Activated naive CD4-positive, alpha-beta T cell treated with anti-CD3 and anti-CD28 coated beads, Interleukin-2, amount 10 ng/mL, durations not matched to agents 7 days and 5 days (primary cell): ENCODE results near the gene RHOT2.

Experiments used
- CTCF ChIA-PET: fragments of 350-600 bp; sonication (Branson Sonifier 250); formaldehyde crosslinking; loops from one replicate; lab custom pipeline; 2021; ENCODE audit warnings: antibody characterized with exemption; lab: Charles Lee
- DNase-seq: peaks from one replicate; pipeline ENCODE4 v3.0.0-alpha.2; 2020
- H3K27ac Mint-ChIP-seq: one replicate; pipeline ENCODE4 v1.8.0; 2021; ENCODE audit warnings: mild to moderate bottlenecking, moderate library complexity, mixed read lengths
- H3K27me3 Mint-ChIP-seq: one replicate; pipeline ENCODE4 v1.8.0; 2021; ENCODE audit warnings: mild to moderate bottlenecking, mixed read lengths
- H3K36me3 Mint-ChIP-seq: one replicate; pipeline ENCODE4 v1.8.0; 2021; ENCODE audit warnings: mixed read lengths
- H3K4me1 Mint-ChIP-seq: one replicate; pipeline ENCODE4 v1.8.0; 2021; ENCODE audit warnings: mixed read lengths
- H3K4me3 Mint-ChIP-seq: one replicate; pipeline ENCODE4 v1.8.0; 2021; ENCODE audit warnings: mild to moderate bottlenecking, moderate library complexity, mixed read lengths
- H3K9me3 Mint-ChIP-seq: one replicate; pipeline ENCODE4 v1.8.0; 2021; ENCODE audit warnings: mixed read lengths

Gene RHOT2

GRCh38 chr16:716768-717325, 48.9 kb downstream of the RHOT2 start:
- DNase-seq = no peak
- Mint-ChIP-seq H3K36me3 (no peaks in the 10 kb centered on the region), H3K27ac (no peak overlapping the region), H3K4me3 (no peak overlapping the region), H3K27me3 (peaks cover 80% of the 10 kb centered on the region), H3K9me3 (no peaks in the 10 kb centered on the region), H3K4me1 (peaks cover 27% of the 10 kb centered on the region)
- CTCF ChIA-PET = interaction anchor here (0.9 kb wide), 1 partner anchor 19 kb away, joined by 3 read pairs; no protein-coding TSS in a partner anchor

DNA sequence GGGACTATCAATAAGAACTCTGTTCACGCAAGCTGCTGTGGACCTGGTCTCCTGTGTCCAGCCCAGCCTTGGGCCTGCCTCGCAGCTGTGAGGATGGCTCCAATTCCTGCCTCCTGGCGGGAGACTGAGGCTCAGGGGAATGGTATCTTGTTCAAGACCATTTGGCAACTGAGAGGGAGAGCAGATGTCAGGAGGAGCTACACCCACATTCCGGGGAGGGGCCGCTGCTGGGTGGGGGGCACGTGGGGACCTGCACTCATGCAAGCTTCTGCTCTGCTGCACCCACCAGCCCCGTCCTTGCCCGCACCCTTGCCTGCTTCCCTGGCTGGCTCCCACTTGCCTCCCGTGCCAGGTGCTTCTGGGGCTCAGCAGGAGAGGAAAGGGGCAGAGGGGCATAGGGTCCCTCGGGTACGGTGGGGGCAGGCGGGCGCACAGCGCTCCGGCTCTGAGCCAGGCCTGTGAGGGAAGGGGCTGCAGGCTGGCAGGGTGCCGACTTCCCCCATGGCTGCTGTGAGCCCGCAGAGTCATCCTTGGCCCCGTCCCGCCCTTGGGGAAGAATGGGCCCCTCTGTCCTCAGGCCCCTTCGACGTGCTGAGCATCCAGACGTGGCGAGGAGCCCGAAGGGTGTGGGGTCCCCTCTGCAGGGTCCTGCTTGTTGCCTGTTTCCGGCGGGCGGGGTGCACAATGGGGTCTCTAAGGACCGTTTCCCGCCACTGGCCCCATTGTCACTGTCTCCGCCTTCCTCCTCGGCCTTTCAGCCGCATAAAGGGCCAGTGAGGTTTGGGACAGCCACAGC, 49.7 kb downstream of the RHOT2 start:
- H3K4me3 Mint-ChIP-seq = no peak overlapping the region
- peaks cover 29% of the 10 kb centered on the region for H3K4me1 Mint-ChIP-seq
- CTCF ChIA-PET = no interaction called here
- no peak overlapping the region for H3K27ac Mint-ChIP-seq
- H3K9me3 Mint-ChIP-seq = no peaks in the 10 kb centered on the region
- peaks cover 83% of the 10 kb centered on the region for H3K27me3 Mint-ChIP-seq
- no peak for DNase-seq
- H3K36me3 Mint-ChIP-seq = no peaks in the 10 kb centered on the region

DNA sequence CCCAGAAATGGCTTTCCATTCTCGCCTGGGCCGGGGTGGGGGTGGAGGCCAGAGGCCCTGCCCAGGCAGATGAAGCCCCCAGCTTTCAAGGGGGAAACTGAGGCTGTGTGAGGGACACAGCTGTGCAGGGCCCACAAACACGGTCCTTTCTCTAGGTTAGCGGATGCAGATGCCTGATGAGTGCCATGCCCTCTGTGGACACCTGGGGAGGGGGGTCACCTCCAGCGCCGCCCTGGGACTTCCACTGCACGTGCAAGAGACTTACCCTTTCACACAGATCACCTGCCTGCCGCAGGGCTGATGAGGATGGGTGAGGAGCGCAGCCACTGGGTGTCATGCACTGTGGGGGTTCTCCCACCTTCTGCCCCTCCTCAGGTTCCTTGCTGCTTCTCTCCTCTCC, 50.5 kb downstream of the RHOT2 start:
- CTCF ChIA-PET = interaction anchor here (1.0 kb wide), 1 partner anchor 23 kb away, joined by 4 read pairs; no protein-coding TSS in a partner anchor
- peaks cover 28% of the 10 kb centered on the region for H3K4me1 Mint-ChIP-seq
- H3K27me3 Mint-ChIP-seq = peaks cover 80% of the 10 kb centered on the region
- no peaks in the 10 kb centered on the region for H3K9me3 Mint-ChIP-seq
- H3K27ac Mint-ChIP-seq = no peak overlapping the region
- DNase-seq = no peak
- no peaks in the 10 kb centered on the region for H3K36me3 Mint-ChIP-seq
- no peak overlapping the region for H3K4me3 Mint-ChIP-seq

- no peak for DNase-seq
- H3K9me3 Mint-ChIP-seq = no peaks in the 10 kb centered on the region
- CTCF ChIA-PET = interaction anchor here (1.0 to 1.7 kb wide), 4 partner anchors 16 to 68 kb away, joined by 3 to 6 read pairs (median 4); no protein-coding TSS in a partner anchor
- peaks cover 75% of the 10 kb centered on the region for H3K27me3 Mint-ChIP-seq
- H3K4me1 Mint-ChIP-seq = peaks cover 27% of the 10 kb centered on the region
- no peaks in the 10 kb centered on the region for H3K36me3 Mint-ChIP-seq
- no peak overlapping the region for H3K27ac Mint-ChIP-seq
- peak overlapping the region; percentile 10 for H3K4me3 Mint-ChIP-seq
These were observed 51.0 kb downstream of the RHOT2 start for GRCh38 chr16:718922-719321.

DNA sequence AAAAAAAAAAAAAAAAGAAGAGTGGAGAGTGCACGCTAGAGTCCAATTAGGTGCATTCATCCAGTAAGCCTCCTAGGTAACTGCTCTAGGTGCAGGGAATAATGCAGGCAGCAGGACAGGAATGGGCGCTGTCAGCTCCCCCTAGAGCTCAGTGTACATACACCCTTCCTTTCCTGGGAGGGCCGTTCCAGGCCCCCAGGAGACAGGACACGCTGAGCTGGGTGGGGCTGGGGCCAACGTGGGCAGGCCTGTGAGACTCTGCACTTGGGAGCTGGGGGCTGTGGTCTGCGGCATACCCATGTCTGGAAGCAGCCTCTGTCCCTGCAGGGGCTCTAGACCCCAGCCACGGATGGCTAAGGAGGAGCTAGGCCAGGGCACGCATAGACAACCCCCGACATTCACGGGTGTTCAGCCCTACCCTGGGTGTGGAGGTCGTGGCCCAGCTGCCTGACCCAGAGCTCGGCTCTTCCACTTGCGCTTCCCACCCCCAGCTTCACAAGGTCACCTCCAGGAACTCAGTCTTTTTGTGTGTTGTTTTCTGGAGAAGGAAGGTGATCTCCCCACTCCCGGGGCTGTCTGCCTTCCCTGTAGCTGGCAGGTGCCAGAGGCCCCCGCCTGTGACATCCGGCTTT, 52.0 kb downstream of the RHOT2 start:
- H3K9me3 Mint-ChIP-seq = no peaks in the 10 kb centered on the region
- peaks cover 25% of the 10 kb centered on the region for H3K4me1 Mint-ChIP-seq
- peak overlapping the region; percentile 63 for H3K27ac Mint-ChIP-seq
- CTCF ChIA-PET = interaction anchor here (0.7 to 1.7 kb wide), 10 partner anchors 8 to 457 kb away, joined by 3 to 7 read pairs (median 4); no protein-coding TSS in a partner anchor
- peak overlapping the region; percentile 72 for H3K4me3 Mint-ChIP-seq
- no peak for DNase-seq
- peaks cover 76% of the 10 kb centered on the region for H3K27me3 Mint-ChIP-seq
- H3K36me3 Mint-ChIP-seq = no peaks in the 10 kb centered on the region

DNA sequence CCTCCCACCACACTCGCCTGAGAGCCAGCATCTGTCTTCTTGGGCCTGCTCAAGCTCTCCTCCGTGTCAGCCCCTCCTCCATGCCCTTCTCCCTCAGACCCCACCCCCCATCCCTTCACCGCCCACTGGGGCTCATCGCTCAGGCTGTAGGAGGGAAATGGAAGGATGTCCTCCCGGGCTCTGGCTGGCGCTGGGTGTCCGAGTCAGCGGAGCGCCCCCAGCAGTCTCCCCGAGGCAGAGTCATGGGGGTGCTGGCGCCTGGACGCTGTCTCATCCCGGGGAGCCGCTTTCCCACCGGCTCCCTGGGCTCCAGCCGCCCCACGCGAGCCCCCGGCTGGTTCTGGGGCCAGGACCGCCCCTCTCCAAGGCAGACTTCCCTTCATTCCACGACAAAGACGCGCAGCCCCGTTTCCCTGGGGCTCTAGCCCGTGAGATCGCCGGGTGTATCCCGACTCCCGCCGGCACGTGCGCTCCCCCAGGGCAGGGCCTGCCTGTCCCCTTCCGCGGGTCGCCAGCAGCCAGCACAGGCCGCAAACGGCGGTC, 52.6 kb downstream of the RHOT2 start:
- Mint-ChIP-seq H3K4me1 (peaks cover 25% of the 10 kb centered on the region), H3K36me3 (no peaks in the 10 kb centered on the region), H3K27me3 (peaks cover 81% of the 10 kb centered on the region), H3K27ac (peak overlapping the region; percentile 63), H3K4me3 (peak overlapping the region; percentile 72), H3K9me3 (no peaks in the 10 kb centered on the region)
- peak; percentile 55 for DNase-seq
- CTCF ChIA-PET = interaction anchor here (0.7 to 1.7 kb wide), 9 partner anchors 8 to 457 kb away, joined by 3 to 7 read pairs (median 4); no protein-coding TSS in a partner anchor

DNA sequence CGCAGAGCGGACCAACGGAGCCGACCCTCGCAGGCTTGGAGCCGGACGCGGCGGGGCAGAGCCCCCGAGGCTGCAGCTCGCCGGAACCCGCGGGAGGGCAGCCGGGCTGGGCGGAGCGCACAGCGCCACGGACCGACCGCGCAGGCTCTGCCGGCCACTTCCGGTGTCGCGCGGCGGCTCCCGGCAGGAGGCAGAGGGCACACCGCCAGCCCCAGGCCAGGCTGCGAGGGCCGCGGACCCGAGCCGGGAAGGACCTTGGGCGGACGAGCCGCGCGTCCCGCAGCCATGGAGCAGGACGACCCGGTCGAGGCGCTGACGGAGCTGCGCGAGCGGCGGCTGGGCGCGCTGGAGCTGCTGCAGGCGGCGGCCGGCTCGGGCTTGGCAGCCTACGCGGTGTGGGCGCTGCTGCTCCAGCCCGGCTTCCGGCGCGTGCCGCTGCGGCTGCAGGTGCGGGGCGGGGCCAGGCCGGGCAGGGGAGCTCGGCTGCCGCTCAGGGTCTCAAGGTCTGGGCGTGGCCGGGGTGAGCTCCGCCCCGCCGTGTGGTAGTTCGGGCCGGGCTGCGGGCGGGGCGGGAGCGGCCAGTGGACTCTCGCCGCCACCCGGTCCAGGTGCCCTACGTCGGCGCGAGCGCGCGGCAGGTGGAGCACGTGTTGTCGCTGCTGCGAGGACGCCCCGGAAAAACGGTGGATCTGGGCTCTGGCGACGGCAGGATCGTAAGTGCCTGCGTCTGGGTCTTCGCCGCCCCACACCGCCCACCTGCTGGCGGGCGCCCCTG, 53.2 kb downstream of the RHOT2 start, which contains the start of gene ANTKMT:
TSS of gene ANTKMT (plus strand) at position 157 of the 775 bp plus-strand sequence. CDS start at position 286, 129 bp downstream.
- H3K4me1 Mint-ChIP-seq = peaks cover 22% of the 10 kb centered on the region
- peak within 1 kb of the TSS; percentile 72 for H3K4me3 Mint-ChIP-seq
- peaks cover 82% of the 10 kb centered on the region for H3K27me3 Mint-ChIP-seq
- peak within 1 kb of the TSS; percentile 63 for H3K27ac Mint-ChIP-seq
- H3K36me3 Mint-ChIP-seq = no peaks in the 10 kb centered on the region
- DNase-seq = peak; percentile 80
- CTCF ChIA-PET = interaction anchor here (1.1 to 1.6 kb wide), 4 partner anchors 9 to 15 kb away, joined by 3 to 7 read pairs (median 4); no protein-coding TSS in a partner anchor
- no peaks in the 10 kb centered on the region for H3K9me3 Mint-ChIP-seq

DNA sequence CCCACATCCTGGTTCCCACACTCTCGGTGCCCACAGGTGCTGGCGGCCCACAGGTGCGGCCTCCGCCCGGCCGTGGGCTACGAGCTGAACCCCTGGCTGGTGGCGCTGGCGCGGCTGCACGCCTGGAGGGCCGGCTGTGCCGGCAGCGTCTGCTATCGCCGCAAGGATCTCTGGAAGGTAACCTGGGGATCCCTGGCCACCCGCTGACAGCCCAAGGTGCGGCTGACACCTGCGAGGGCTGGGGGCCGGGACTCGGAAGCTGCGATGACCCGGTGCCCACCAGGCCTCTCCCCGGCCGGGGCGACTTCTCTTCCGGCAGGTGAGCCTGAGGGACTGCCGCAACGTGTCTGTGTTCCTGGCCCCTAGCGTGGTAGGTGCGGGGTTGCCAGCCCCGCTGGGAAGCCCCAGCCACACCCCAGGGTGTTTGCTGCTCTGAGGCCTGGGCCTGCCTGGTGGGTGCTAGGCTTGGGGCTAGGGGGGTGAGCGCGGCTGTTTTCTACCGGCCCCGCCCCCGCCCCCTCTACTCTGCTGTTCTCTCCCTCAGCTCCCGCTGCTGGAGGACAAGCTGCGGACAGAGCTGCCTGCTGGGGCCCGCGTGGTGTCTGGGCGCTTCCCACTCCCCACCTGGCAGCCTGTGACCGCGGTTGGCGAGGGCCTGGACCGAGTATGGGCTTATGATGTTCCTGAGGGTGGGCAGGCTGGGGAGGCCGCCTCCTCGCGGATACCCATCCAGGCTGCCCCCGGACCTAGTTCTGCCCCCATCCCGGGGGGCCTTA, 54.0 kb downstream of the RHOT2 start:
- H3K4me1 Mint-ChIP-seq = peaks cover 22% of the 10 kb centered on the region
- H3K27ac Mint-ChIP-seq = no peak overlapping the region
- no peaks in the 10 kb centered on the region for H3K9me3 Mint-ChIP-seq
- DNase-seq = no peak
- no peak overlapping the region for H3K4me3 Mint-ChIP-seq
- CTCF ChIA-PET = interaction anchor here (1.1 to 1.6 kb wide), 2 partner anchors 9 to 12 kb away, joined by 3 to 7 read pairs; no protein-coding TSS in a partner anchor
- H3K36me3 Mint-ChIP-seq = no peaks in the 10 kb centered on the region
- peaks cover 81% of the 10 kb centered on the region for H3K27me3 Mint-ChIP-seq

DNA sequence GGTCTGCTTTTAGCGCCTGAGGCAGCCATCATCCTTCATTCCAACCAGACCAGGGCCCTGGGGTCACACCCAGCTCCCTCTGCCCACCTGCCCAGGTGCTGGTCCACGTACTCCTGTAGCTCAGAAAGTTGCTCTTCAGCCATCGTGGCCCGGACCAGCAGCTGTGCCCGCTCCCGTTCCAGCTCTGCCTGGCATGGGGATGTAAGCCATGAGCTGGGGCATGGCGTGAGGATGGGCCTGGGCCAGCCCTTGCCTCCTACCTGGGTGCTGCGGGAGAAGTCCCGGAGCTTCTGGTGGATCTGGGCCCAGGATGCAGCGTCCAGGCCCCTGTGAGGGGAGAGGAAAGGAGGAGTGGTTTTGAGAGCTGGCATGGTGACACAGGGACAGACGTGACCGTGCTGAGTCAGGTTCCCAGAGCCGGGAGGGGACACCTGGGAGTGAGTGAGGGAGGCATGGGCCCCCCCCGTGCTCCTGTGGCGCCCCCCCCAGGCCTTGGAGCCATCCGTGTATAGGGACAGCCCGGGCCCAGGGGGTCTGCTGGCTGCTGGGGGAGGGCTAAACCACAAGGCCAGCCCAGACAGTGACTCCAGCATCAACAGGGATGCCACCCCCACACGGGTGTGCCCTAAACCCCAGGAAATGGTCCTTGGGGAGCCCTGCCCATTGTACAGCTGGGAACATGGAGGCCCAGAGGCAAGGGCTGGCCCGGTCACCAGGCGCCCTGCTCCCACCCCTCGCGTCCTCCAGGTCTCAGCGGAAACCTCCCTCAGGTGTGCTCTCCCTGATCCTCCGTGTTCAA, 55.1 kb downstream of the RHOT2 start:
- Mint-ChIP-seq H3K27me3 (peaks cover 70% of the 10 kb centered on the region), H3K27ac (peak overlapping the region; percentile 45), H3K4me1 (peaks cover 22% of the 10 kb centered on the region), H3K4me3 (no peak overlapping the region), H3K9me3 (no peaks in the 10 kb centered on the region), H3K36me3 (no peaks in the 10 kb centered on the region)
- CTCF ChIA-PET = interaction anchor here (2.0 kb wide), 1 partner anchor 11 kb away, joined by 9 read pairs; no protein-coding TSS in a partner anchor
- DNase-seq = no peak

GRCh38 chr16:723695-724094, 55.8 kb downstream of the RHOT2 start:
- DNase-seq = no peak
- Mint-ChIP-seq H3K36me3 (no peaks in the 10 kb centered on the region), H3K4me3 (no peak overlapping the region), H3K27me3 (peaks cover 64% of the 10 kb centered on the region), H3K4me1 (peaks cover 22% of the 10 kb centered on the region), H3K9me3 (no peaks in the 10 kb centered on the region), H3K27ac (no peak overlapping the region)
- CTCF ChIA-PET = interaction anchor here (2.0 kb wide), 1 partner anchor 11 kb away, joined by 9 read pairs; no protein-coding TSS in a partner anchor
